T-helper 2 cell treated with Interferon-gamma antibody and Interleukin-4, amounts not matched to agents 5 μg/mL and 100 μg/mL, for 36 hours (primary cell): ENCODE results near the gene MECP2.

ENCODE experiments used
- DNase-seq: peaks from one replicate; pipeline ENCODE4 v3.0.0; 2021; ENCODE audit warnings: low spot score
- H3K27ac Mint-ChIP-seq: one replicate; pipeline ENCODE4 v1.8.0; 2021; ENCODE audit warnings: mild to moderate bottlenecking, mixed read lengths
- H3K27me3 Mint-ChIP-seq: one replicate; pipeline ENCODE4 v1.8.0; 2021; ENCODE audit warnings: low read depth, mixed read lengths
- H3K36me3 Mint-ChIP-seq: one replicate; pipeline ENCODE4 v1.8.0; 2021; ENCODE audit warnings: low read depth, mixed read lengths
- H3K4me1 Mint-ChIP-seq: one replicate; pipeline ENCODE4 v1.8.0; 2021; ENCODE audit warnings: low read depth, mixed read lengths
- H3K4me3 Mint-ChIP-seq: one replicate; pipeline ENCODE4 v1.8.0; 2022; ENCODE audit warnings: mild to moderate bottlenecking, moderate library complexity, mixed read lengths
- H3K9me3 Mint-ChIP-seq: one replicate; pipeline ENCODE4 v1.8.0; 2021; ENCODE audit warnings: mixed read lengths

MECP2 gene

DNA sequence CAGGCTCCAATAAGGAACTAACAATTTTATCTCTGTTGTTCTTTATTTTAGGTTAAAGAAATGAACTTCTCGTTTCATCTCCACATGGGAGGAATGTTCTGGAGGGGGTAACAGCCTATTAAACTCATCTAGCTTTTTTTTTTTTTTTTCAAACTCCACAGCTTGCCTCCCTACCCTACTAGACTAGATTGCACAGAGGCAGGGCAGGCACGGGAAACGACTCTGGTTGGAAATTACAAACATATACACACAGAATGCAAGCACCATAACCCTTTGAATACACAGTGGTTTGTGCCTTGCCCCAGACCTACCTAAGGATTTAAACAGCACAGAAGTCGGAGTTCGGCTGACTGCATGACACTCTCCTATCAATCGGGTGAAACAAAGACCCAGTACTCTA is 2.7 kb downstream of the MECP2 start:
- peak overlapping the region; percentile 67 for H3K27ac Mint-ChIP-seq
- no peaks in the 10 kb centered on the region for H3K9me3 Mint-ChIP-seq
- H3K4me1 Mint-ChIP-seq, result peaks cover 51% of the 10 kb centered on the region
- peak overlapping the region; percentile 97 for H3K4me3 Mint-ChIP-seq
- H3K27me3 Mint-ChIP-seq, result no peaks in the 10 kb centered on the region
- H3K36me3 Mint-ChIP-seq, result peaks cover 15% of the 10 kb centered on the region
- DNase-seq, result no peak

DNA sequence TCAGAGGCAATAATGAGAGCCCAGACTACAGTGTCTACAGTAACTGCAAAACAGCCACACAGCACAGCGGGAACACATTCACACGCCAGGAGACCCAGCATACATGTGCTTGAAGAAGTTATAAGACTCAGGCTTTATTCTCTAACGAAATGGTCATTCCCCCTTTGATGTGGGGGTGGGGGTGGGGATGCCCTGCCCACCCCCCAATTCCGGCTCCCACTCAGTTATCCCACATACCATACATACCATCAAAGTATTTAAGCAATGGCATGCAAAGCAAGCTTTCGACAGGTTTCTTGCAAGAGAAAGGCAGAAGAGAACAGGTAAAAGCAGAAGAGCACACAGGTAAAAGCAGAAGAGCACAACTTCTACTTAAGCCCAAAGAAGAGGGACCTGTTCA is 3.6 kb downstream of the MECP2 start:
- Mint-ChIP-seq H3K27ac (peak overlapping the region; percentile 36), H3K27me3 (no peaks in the 10 kb centered on the region), H3K36me3 (peaks cover 19% of the 10 kb centered on the region), H3K4me1 (peaks cover 48% of the 10 kb centered on the region), H3K4me3 (peak overlapping the region; percentile 68), H3K9me3 (no peaks in the 10 kb centered on the region)
- DNase-seq, result no peak

DNA sequence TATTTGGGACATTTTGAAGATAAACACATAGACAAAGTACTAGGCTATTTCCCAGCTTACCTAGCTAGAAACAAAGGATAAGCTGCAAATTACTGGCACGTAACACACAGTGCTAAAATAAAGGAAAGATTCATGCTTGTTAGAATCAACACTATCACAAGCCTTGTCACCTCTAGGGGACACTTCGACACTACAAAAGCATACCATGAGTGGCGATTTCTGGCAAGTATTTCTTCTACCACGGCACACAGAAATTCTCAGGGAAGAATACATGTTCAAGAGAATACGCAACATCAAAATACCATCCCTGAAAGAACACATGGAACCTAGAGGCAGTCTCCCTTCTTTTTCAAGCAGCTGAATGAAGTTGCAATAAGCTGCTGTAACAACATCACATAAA is 5.1 kb downstream of the MECP2 start:
- Mint-ChIP-seq H3K36me3 (peaks cover 28% of the 10 kb centered on the region), H3K9me3 (no peaks in the 10 kb centered on the region), H3K4me3 (peak overlapping the region; percentile 53), H3K27ac (peak overlapping the region; percentile 5), H3K4me1 (peaks cover 42% of the 10 kb centered on the region), H3K27me3 (no peaks in the 10 kb centered on the region)
- no peak for DNase-seq

DNA sequence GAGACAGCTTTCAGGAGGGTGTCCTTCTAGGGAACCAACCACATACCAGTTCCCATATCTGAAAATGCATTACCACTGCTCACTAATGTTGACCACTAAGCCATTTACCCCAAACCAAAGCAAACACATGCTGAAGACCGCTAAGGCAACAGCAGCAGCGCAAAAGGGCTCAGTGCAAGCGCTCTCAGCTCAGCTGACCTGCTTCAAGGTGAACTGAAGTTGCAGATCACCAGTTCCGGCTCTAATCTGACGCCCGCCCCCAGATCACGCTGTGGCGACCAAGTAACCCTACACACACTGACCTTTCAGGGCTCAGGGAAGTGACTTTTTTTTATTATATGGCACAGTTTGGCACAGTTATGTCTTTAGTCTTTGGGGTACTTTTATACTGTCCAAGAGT is 5.8 kb downstream of the MECP2 start:
- Mint-ChIP-seq H3K36me3 (peaks cover 28% of the 10 kb centered on the region), H3K4me1 (peaks cover 42% of the 10 kb centered on the region), H3K4me3 (no peak overlapping the region), H3K27me3 (no peaks in the 10 kb centered on the region), H3K27ac (no peak overlapping the region), H3K9me3 (no peaks in the 10 kb centered on the region)
- DNase-seq, result no peak

DNA sequence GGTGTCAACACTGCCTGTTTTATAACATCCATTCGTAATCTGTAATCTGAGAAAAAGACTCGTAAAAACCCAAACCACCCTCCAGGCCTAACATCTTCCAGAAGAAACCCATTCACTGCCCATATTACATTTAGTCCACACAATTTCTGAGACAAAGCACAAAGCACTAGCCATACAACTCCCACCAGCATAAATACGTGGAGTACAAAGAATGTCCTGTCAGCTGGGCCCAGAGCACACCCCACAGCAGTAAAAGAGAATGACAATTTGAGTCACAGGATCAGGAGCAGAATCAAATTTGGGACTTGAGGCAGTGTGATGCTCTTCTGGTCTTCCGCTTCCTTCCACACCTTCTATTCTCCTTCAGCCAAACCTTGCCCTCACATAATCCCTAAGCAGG is 6.8 kb downstream of the MECP2 start:
- no peaks in the 10 kb centered on the region for H3K27me3 Mint-ChIP-seq
- H3K27ac Mint-ChIP-seq, result peak overlapping the region; percentile 36
- H3K9me3 Mint-ChIP-seq, result no peaks in the 10 kb centered on the region
- H3K4me3 Mint-ChIP-seq, result no peak overlapping the region
- H3K36me3 Mint-ChIP-seq, result peaks cover 24% of the 10 kb centered on the region
- DNase-seq, result no peak
- H3K4me1 Mint-ChIP-seq, result peaks cover 40% of the 10 kb centered on the region

DNA sequence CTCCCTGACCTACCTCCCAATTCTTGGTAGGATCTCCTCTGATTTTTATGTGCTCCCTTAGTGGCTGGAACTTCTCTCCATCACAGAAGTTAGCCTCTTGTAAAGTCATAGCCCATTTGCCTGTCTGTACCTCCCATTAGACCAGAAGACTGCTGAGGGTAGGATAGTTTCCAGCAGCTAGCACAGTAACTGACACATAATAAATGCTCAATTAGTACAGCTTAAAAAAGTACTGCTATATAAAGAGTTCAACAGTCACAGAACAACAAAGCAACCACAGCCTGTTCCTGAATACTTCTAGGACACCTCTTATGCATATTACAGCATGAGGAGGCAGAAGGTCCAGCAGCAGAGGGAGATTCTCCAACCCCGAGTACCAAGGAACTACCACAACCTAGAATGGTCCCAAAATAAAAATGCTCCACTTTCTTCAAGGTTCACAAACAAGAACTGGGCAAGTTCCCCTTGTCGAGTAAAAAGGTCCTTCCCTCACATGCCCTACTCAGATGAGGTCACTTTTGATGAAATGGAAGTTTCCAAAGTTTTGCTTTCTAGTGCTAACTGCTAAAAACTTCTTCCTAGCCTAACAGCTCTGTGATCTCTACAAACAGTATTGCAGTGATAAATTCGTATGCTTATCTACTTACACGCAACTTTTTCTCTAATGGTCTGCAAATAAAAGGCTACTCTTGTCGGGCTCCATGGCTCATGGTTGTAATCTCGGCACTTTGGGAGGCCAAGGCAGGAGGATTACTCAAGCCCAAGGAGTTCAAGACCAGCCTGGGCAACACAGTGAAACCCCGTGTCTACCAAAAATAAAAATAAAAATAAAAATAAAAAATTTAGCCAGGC is 12.8 kb downstream of the MECP2 start:
- Mint-ChIP-seq H3K4me1 (peaks cover 20% of the 10 kb centered on the region), H3K36me3 (peaks cover 33% of the 10 kb centered on the region), H3K4me3 (no peak overlapping the region), H3K27ac (peak overlapping the region; percentile 70), H3K27me3 (no peaks in the 10 kb centered on the region), H3K9me3 (no peaks in the 10 kb centered on the region)
- no peak for DNase-seq

DNA sequence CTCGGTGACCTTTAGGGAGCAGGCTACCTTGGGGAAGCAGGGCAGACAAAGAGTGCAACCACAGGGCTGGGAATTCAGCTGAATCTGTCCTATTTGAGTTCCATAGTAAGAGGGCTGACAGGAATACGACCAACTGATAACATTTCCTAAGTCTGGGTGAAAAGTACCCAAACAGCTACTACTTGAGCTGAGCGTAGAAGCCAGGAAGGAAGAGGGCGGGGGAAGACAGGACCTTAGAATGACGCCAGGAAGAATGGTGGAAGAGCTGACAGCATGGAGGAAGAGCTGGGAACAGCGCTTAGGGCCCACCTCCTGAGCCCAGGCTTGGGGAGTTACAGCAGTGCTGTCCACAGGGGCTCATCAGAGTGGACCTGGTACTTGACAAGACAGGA is 14.4 kb downstream of the MECP2 start:
- DNase-seq, result no peak
- peaks cover 20% of the 10 kb centered on the region for H3K4me1 Mint-ChIP-seq
- H3K4me3 Mint-ChIP-seq, result peak overlapping the region; percentile 30
- H3K27ac Mint-ChIP-seq, result peak overlapping the region; percentile 55
- H3K27me3 Mint-ChIP-seq, result no peaks in the 10 kb centered on the region
- no peaks in the 10 kb centered on the region for H3K9me3 Mint-ChIP-seq
- peaks cover 33% of the 10 kb centered on the region for H3K36me3 Mint-ChIP-seq

DNA sequence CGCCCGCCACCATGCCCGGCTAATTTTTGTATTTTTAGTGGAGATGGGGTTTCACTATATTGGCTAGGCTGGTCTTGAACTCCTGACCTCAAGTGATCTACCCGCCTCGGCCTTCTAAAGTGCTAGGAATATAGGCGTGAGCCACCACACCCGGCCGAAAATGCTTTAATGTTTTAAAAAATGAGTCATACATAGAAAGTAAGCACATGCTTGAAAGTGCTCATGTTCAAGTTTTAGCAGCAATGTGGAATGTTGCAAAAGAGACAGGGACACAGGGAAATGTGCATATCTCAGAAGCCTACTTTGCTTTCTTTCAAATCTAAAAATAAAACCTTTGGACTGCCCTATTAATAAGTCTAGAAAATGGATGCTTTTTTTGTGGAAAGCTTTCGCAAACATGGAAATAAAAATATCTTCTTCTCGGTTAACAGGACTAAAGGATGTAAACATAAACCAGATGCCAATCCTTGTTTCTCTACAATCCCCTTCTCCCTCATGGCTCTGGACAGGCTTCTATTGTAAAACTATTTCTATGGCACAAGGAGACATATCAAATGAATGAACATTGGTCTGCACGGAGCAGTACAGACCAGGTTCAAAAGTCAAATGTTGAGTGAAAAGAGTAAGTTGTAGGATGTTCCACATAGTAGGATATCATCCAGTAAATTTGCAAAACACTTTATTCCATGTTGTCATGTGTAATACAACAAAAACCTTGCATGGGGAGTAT is 15.0 kb downstream of the MECP2 start:
- H3K9me3 Mint-ChIP-seq, result no peaks in the 10 kb centered on the region
- no peaks in the 10 kb centered on the region for H3K27me3 Mint-ChIP-seq
- peak overlapping the region; percentile 55 for H3K27ac Mint-ChIP-seq
- peak overlapping the region; percentile 30 for H3K4me3 Mint-ChIP-seq
- peaks cover 29% of the 10 kb centered on the region for H3K36me3 Mint-ChIP-seq
- DNase-seq, result no peak
- peaks cover 17% of the 10 kb centered on the region for H3K4me1 Mint-ChIP-seq

DNA sequence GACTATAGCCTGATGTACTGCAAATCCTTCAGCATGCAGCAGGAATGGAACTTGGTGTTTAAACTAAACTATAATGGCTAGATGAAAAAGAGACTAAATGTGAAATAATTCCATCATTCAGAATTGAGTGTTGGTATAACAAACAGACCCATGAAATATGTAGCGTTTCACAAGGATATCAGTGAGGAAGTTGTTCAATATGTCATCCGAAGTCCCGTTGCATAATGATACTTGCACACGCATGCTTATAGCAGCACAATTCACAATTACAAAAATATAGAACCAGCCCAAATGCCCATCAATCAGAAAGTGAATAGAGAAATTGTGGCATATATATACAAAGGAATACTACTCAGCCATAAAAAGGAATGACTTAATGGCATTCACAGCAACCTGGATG is 20.4 kb downstream of the MECP2 start:
- Mint-ChIP-seq H3K27me3 (no peaks in the 10 kb centered on the region), H3K4me3 (no peak overlapping the region), H3K36me3 (peaks cover 13% of the 10 kb centered on the region), H3K9me3 (no peaks in the 10 kb centered on the region), H3K4me1 (peaks cover 10% of the 10 kb centered on the region), H3K27ac (no peak overlapping the region)
- no peak for DNase-seq

DNA sequence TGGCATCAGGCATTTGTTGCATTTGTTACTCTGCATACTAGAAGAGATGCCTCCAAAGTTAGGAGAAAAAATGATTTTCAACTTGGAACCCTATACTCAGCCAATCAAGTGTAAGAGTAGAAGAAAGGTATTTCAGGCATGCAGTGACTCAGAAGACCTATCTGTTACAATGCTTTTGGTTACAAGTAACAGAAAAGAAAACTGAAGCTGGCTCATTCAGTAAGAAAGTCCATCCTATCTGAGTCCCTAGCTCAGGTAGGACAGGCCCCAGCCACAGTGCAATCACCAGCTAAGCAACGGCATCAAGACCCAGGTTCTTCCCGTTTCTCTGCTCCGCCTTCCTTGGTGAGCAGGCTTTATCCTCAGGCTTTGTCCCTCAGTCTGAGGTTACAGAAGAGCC is 23.3 kb downstream of the MECP2 start:
- peaks cover 10% of the 10 kb centered on the region for H3K4me1 Mint-ChIP-seq
- no peaks in the 10 kb centered on the region for H3K9me3 Mint-ChIP-seq
- H3K4me3 Mint-ChIP-seq, result no peak overlapping the region
- peaks cover 8% of the 10 kb centered on the region for H3K36me3 Mint-ChIP-seq
- no peaks in the 10 kb centered on the region for H3K27me3 Mint-ChIP-seq
- no peak overlapping the region for H3K27ac Mint-ChIP-seq
- no peak for DNase-seq

DNA sequence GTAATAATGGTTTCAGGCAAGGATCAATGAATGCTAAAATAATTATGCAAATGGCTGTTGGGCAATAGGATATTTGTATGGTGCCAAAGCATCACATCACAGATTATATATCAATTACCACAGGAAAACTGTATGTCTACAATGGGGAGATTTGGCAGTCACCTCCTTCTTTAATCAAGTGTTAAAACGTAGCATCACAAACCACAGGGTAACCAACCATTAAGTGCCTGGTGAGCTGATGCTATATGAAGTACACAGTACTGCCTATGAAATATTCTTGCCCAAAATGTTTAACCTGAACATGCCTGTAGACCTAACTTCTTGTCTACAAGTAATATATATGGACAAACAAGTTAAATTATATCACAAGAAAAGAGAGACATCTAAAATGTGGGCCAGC is 25.3 kb downstream of the MECP2 start:
- Mint-ChIP-seq H3K27me3 (no peaks in the 10 kb centered on the region), H3K4me3 (no peak overlapping the region), H3K4me1 (peaks cover 9% of the 10 kb centered on the region), H3K9me3 (no peaks in the 10 kb centered on the region), H3K36me3 (peaks cover 3% of the 10 kb centered on the region), H3K27ac (no peak overlapping the region)
- DNase-seq, result no peak

DNA sequence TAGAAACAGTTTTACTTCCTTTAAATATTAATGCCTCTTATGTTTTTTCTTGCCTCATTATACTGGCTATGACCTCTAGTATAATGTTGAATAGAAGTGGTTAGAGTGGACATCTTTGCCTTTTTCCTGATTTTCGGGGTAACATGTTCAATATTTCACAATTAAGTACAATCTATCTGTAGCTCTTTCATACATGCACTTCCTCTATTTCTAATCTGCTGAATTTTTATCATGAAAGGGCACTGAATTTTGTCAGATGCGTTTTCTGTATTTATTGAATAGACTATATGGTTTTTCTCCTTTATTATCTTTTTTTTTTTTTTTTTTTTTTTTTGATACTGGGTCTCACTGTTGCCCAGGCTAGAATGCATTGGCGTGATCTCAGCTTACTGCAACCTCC is 29.0 kb downstream of the MECP2 start:
- no peak for DNase-seq
- Mint-ChIP-seq H3K27me3 (no peaks in the 10 kb centered on the region), H3K4me1 (peaks cover 9% of the 10 kb centered on the region), H3K27ac (no peak overlapping the region), H3K4me3 (no peak overlapping the region), H3K36me3 (peaks cover 1% of the 10 kb centered on the region), H3K9me3 (no peaks in the 10 kb centered on the region)

DNA sequence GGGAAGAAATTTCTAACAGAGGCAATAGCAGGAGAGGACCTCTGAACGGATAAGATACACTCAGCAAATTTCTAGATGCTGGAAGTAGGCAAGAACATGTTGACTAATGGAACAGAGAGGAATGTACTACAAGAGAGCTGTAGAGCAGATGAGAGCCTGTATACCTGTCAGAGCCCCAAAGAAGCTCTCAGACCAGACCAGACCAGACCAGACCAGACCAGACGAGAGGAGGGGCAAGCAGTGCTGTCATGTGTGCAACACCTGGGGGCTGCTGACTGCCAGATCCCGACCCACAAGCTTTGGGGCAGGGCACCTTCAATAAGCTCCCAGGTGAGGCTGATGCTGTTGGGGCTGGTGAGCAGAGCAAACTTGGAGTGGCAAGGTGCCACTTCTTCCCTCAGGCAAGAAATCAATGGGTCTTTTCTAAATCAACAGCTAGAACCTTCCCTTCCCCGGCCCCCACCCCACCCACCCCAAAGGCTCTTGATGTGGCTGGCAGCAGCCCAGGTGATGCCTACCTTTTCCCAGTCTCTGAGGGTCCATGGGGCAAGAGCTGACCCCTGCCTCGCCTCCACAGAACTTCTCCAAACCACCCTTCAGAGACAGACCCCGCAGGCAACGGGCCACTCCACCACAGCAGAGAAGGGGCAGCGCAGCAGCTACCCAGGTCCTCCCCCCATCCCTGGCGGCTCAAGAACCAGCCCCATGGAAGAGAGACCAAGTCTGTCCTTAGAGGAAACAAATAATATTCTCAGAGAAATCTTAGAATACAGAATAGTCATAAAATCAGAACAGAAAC is 32.7 kb downstream of the MECP2 start:
- Mint-ChIP-seq H3K36me3 (peaks cover 7% of the 10 kb centered on the region), H3K27me3 (no peaks in the 10 kb centered on the region), H3K9me3 (no peaks in the 10 kb centered on the region), H3K4me3 (no peak overlapping the region), H3K27ac (peak overlapping the region; percentile 42), H3K4me1 (peaks cover 25% of the 10 kb centered on the region)
- no peak for DNase-seq

DNA sequence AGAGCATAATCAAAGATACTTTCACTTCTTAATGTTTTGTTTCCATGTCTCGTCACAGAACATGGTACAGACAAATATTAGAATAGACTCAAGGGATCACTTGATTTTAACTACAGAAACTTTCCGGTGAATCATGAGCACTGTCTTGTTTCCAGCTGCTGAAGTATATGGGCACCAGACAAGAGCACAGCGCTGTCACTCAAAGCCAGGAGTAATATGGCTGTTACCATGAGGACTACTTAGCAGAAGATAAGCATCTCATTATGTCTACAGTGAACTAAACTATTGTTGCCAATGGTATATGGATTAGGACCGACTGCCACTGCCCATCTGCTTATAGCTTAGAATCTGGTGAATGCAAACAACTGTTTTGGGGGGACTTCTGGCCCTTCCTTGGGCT is 34.3 kb downstream of the MECP2 start:
- H3K4me3 Mint-ChIP-seq, result no peak overlapping the region
- H3K36me3 Mint-ChIP-seq, result peaks cover 11% of the 10 kb centered on the region
- peaks cover 34% of the 10 kb centered on the region for H3K4me1 Mint-ChIP-seq
- DNase-seq, result no peak
- H3K27me3 Mint-ChIP-seq, result no peaks in the 10 kb centered on the region
- no peak overlapping the region for H3K27ac Mint-ChIP-seq
- H3K9me3 Mint-ChIP-seq, result no peaks in the 10 kb centered on the region
